Aorta (tissue), 5 donors: Measurements from ENCODE around the gene CC2D1A. TPM values are rescaled to one million over a fixed set of nuclear protein-coding genes. Genes with fewer than 3 reads are reported as not detected.
A peak's percentile ranks its signal among the peaks of the same experiment; 100 is the strongest.

ENCODE experiments used
- ATAC-seq: fragments of 200-7000 bp; cut with Tn5 transposase; one replicate; pipeline ENCODE4 v1.9.1; 2022; ENCODE audit warnings: moderate library complexity; ENCODE audit not compliant: low FRiP score
- DNase-seq, 2 donors: peaks; one replicate each; pipeline ENCODE4 v3.0.0-alpha.2; 2020
- H3K27ac ChIP-seq, 2 donors: one replicate each; pipeline ENCODE4 v1.5.1; 2013; ENCODE audit warnings: low read length in 2 of 2, mild to moderate bottlenecking in 2 of 2, moderate library complexity in 2 of 2, control low read depth in 1 of 2, inconsistent platforms in 1 of 2, low read depth in 1 of 2
- H3K27me3 ChIP-seq, 2 donors: one replicate each; pipeline ENCODE4 v1.6.1; 2013; ENCODE audit warnings: control low read depth in 1 of 2, low read length in 1 of 2, mild to moderate bottlenecking in 1 of 2, moderate library complexity in 1 of 2; ENCODE audit not compliant: insufficient read depth in 2 of 2, control insufficient read depth in 1 of 2
- H3K36me3 ChIP-seq, 2 donors: one replicate each; pipeline ENCODE4 v1.6.1; 2013; ENCODE audit warnings: control low read depth in 1 of 2, low read length in 1 of 2, mild to moderate bottlenecking in 1 of 2; ENCODE audit not compliant: insufficient read depth in 2 of 2, control insufficient read depth in 1 of 2
- H3K4me1 ChIP-seq, 2 donors: one replicate each; pipeline ENCODE4 v1.6.1; 2013; ENCODE audit warnings: low read length in 2 of 2, control low read depth in 1 of 2, mild to moderate bottlenecking in 1 of 2, moderate library complexity in 1 of 2; ENCODE audit not compliant: insufficient read depth in 2 of 2, control insufficient read depth in 1 of 2
- H3K4me3 ChIP-seq, 2 donors: one replicate each; pipeline ENCODE4 v1.5.1; 2013; ENCODE audit warnings: low read length in 2 of 2, control low read depth in 1 of 2, mild to moderate bottlenecking in 1 of 2
- H3K9me3 ChIP-seq: one replicate; pipeline ENCODE4 v1.6.1; 2013; ENCODE audit warnings: mild to moderate bottlenecking, low read length; ENCODE audit not compliant: control insufficient read depth
- WGBS, 2 donors: extraction: QIAGEN DNeasy Blood & Tissue Kit; methylation state at CpG; one replicate each; pipeline ENCODE4 v1.1.7; 2013; 5-methylcytosine and 5-hydroxymethylcytosine counted together
- intact Hi-C, 2 donors: fragments of 100-400 bp; cut with DNase I; formaldehyde crosslinking; loops; one replicate each; pipeline versions ENCODE4 v1.14.2 to v1.15.0; 2022
- polyA plus RNA-seq, 2 donors: library from polyadenylated mRNA; stranded (reverse); fragments of 200-250 nt; gene quantifications; one replicate each; pipeline ENCODE4 v1.2.3, GENCODE V29; 2013
- total RNA-seq, 2 donors: library from RNA; stranded (reverse); fragmentation: NEBNext Ultra II Directional; extraction: Animal tissue kit (Norgen Biotek cat#: 25700); gene quantifications; one replicate each; pipeline ENCODE4 v1.2.1, GENCODE V29; 2021
- donor health status: healthy with polysubstance abuse.
- donor health status: Bipolar disorder and iron deficiency.
- donor health status: DM: no; HTN: no; CAD: no.
- donor health status: DM: no; HTN: no; CAD: no.
- donor health status: DM: yes; HTN: yes; CAD: no.

The CC2D1A gene
- total and polyA plus RNA-seq, 4 donors = 22.3 to 67.6 (median 32.0) TPM

- intact Hi-C loops = no loop called here
- H3K4me3 ChIP-seq = no peak overlapping the region
- ATAC-seq (no peak), DNase-seq (no peak)
- peaks cover 0 to under 1% of the 10 kb centered on the region in 2 donors for H3K36me3 ChIP-seq
- 91 to 92% methylated on average over 42 of the region's 42 CpGs for WGBS, 2 donors
- no peaks in the 10 kb centered on the region for H3K4me1 ChIP-seq
- no peaks in the 10 kb centered on the region for H3K27me3 ChIP-seq
- H3K9me3 ChIP-seq = no peaks in the 10 kb centered on the region
- H3K27ac ChIP-seq = no peak overlapping the region
Observed at GRCh38 chr19:13932911-13933393, 27.0 kb downstream of the CC2D1A start.

GRCh38 chr19:13934785-13935109, 28.7 kb downstream of the CC2D1A start:
- H3K27ac ChIP-seq = no peak overlapping the region
- WGBS, 2 donors = 90 to 93% methylated on average over 2 of the region's 2 CpGs
- no peak overlapping the region for H3K4me3 ChIP-seq
- no peaks in the 10 kb centered on the region for H3K27me3 ChIP-seq
- no peaks in the 10 kb centered on the region for H3K9me3 ChIP-seq
- no peaks in the 10 kb centered on the region for H3K36me3 ChIP-seq
- intact Hi-C loops = no loop called here
- H3K4me1 ChIP-seq = no peaks in the 10 kb centered on the region
- ATAC-seq = no peak
- no peak for DNase-seq

GRCh38 chr19:13935765-13936510, 29.9 kb downstream of the CC2D1A start:
- Histone ChIP-seq H3K9me3 (no peaks in the 10 kb centered on the region), H3K27me3 (no peaks in the 10 kb centered on the region), H3K4me3 (no peak overlapping the region), H3K27ac (no peak overlapping the region), H3K36me3 (no peaks in the 10 kb centered on the region), H3K4me1 (no peaks in the 10 kb centered on the region)
- DNase-seq (no peak), ATAC-seq (no peak)
- intact Hi-C loops = no loop called here
- WGBS, 2 donors = 84 to 86% methylated on average over 22 of the region's 22 CpGs

- H3K36me3 ChIP-seq = no peaks in the 10 kb centered on the region
- no peaks in the 10 kb centered on the region for H3K9me3 ChIP-seq
- no peak overlapping the region for H3K27ac ChIP-seq
- H3K4me1 ChIP-seq = no peaks in the 10 kb centered on the region
- no peak for DNase-seq
- intact Hi-C loops = no loop called here
- H3K27me3 ChIP-seq = no peaks in the 10 kb centered on the region
- H3K4me3 ChIP-seq = peak overlapping the region in 1 of 2 donors; percentile 14
- WGBS, 2 donors = 5% methylated on average over 28 to 29 of the region's 29 CpGs
- peak; percentile 60 for ATAC-seq
Observed at GRCh38 chr19:13937479-13938300, 31.7 kb downstream of the CC2D1A start.

GRCh38 chr19:13938301-13939064, 32.5 kb downstream of the CC2D1A start, which contains the start of gene PODNL1:
TSS of gene PODNL1 (minus strand) at chr19:13938417. CDS start at chr19:13938181, 236 bp downstream.
- intact Hi-C loops = no loop called here
- Histone ChIP-seq H3K27me3 (no peaks in the 10 kb centered on the region), H3K4me1 (no peaks in the 10 kb centered on the region), H3K9me3 (no peaks in the 10 kb centered on the region), H3K4me3 (peak within 1 kb of the TSS in 1 of 2 donors; percentile 14), H3K36me3 (no peaks in the 10 kb centered on the region), H3K27ac (no peak within 1 kb of the TSS)
- DNase-seq = peak in 1 of 2 donors; percentile 72
- 2 to 4% methylated on average over 19 to 21 of the region's 21 CpGs for WGBS, 2 donors
- ATAC-seq = peak; percentile 69

GRCh38 chr19:13942023-13942684, 36.2 kb downstream of the CC2D1A start:
- no peaks in the 10 kb centered on the region for H3K4me1 ChIP-seq
- DNase-seq (no peak), ATAC-seq (no peak)
- no peaks in the 10 kb centered on the region for H3K9me3 ChIP-seq
- intact Hi-C loops = no loop called here
- no peaks in the 10 kb centered on the region for H3K36me3 ChIP-seq
- WGBS, 2 donors = 94 to 100% methylated on average over 1 of the region's 1 CpG
- no peak overlapping the region for H3K4me3 ChIP-seq
- no peaks in the 10 kb centered on the region for H3K27me3 ChIP-seq
- no peak overlapping the region for H3K27ac ChIP-seq

- Histone ChIP-seq H3K9me3 (no peaks in the 10 kb centered on the region), H3K4me1 (no peaks in the 10 kb centered on the region), H3K27ac (no peak overlapping the region), H3K27me3 (no peaks in the 10 kb centered on the region), H3K4me3 (no peak overlapping the region), H3K36me3 (no peaks in the 10 kb centered on the region)
- intact Hi-C loops = no loop called here
- WGBS, 2 donors = 94% methylated on average over 4 of the region's 4 CpGs
- no peak for ATAC-seq
- DNase-seq = no peak
Observed at GRCh38 chr19:13946414-13946813, 40.4 kb downstream of the CC2D1A start.

- H3K4me3 ChIP-seq = no peak overlapping the region
- DNase-seq (no peak), ATAC-seq (no peak)
- WGBS, 2 donors = 86 to 98% methylated on average over 2 of the region's 2 CpGs
- no peaks in the 10 kb centered on the region for H3K27me3 ChIP-seq
- no peaks in the 10 kb centered on the region for H3K9me3 ChIP-seq
- H3K36me3 ChIP-seq = no peaks in the 10 kb centered on the region
- intact Hi-C loops = loop anchor here (1.0 to 10.0 kb wide), 3 partner anchors 51 to 71 kb away; partner anchors contain the start of gene RFX1 (in 1 of the 2)
- H3K4me1 ChIP-seq = no peaks in the 10 kb centered on the region
- H3K27ac ChIP-seq = no peak overlapping the region
Observed at GRCh38 chr19:13951043-13951442, 45.0 kb downstream of the CC2D1A start.
